ENCODE data around the gene COTL1. TPM values are rescaled to one million over a fixed set of nuclear protein-coding genes. Genes with fewer than 3 reads are reported as not detected.

COTL1 gene
- total and polyA plus RNA-seq, 9 of the 15 experiments (the other 6 are each of a cell fraction or from before 2014, with no cell fraction given) = 27.7 to 185 (median 72.5) TPM

- intact Hi-C loops (cut with micrococcal nuclease) (no loop called here), in situ Hi-C loops (cut with MboI) (no loop called here)
- peaks cover 0 to 4% of the 10 kb centered on the region in 2 experiments; a peak in 3 of 5 replicates for H3K4me1 ChIP-seq (replicated peaks in 1 of 2; ENCODE audit: control insufficient read depth in 2 of 2, insufficient read depth in 2 of 2, low read length in 2 of 2)
- no peaks in the 10 kb centered on the region for H3K9me1 ChIP-seq (ENCODE audit: control insufficient read depth, insufficient read depth, low read length)
- peaks cover 0 to 5% of the 10 kb centered on the region in 2 experiments; a peak in 1 of 5 replicates for H3K27me3 ChIP-seq (ENCODE audit: control insufficient read depth in 2 of 2, insufficient read depth in 2 of 2, low read length in 2 of 2)
- no peak overlapping the region for H2AFZ ChIP-seq (ENCODE audit: low read depth, low read length)
- H3K4me2 ChIP-seq (ENCODE audit: insufficient read depth, low read length) = no peak overlapping the region
- H3K9ac ChIP-seq (ENCODE audit: insufficient read depth in 1 of 2, low read depth in 2 of 2, low read length in 2 of 2) = no peak overlapping the region
- no TSS peak for BruUV-seq (replicated peaks)
- H3K4me3 ChIP-seq = no peak overlapping the region
- H3K9me3 ChIP-seq (replicated peaks; ENCODE audit: control insufficient read depth, insufficient read depth, low read depth, low read length) = no peaks in the 10 kb centered on the region
- H3K36me3 ChIP-seq (ENCODE audit: control insufficient read depth, insufficient read depth, low read length) = peaks cover 13% of the 10 kb centered on the region; the same call in 1 of the 3 replicates
- H3K79me2 ChIP-seq (ENCODE audit: control insufficient read depth, insufficient read depth, low read length) = no peaks in the 10 kb centered on the region
- FAIRE-seq = no peak
- ChIA-PET POLR2A (interaction anchor here (0.7 to 1.6 kb wide), 7 partner anchors 12 to 374 kb away, joined by 3 to 9 read pairs (median 3); partner anchors contain the start of genes COTL1 and CRISPLD2), CTCF (ENCODE audit: low intra/inter-chr PET ratio) (no interaction called here)
- no peak overlapping the region for H3K27ac ChIP-seq (ENCODE audit: extremely low read depth, low read depth, low read length)
- DNase-seq (ENCODE audit: extremely low read depth in 1 of 4, low spot score in 3 of 4) = no peak
- no peak for TF ChIP-seq SIX5 (IDR thresholded peaks at IDR 0.05; ENCODE audit: borderline replicate concordance in 1 of 2, insufficient read depth in 1 of 2, low read depth in 1 of 2, low read length in 2 of 2)
- peak; percentile 87 for TF ChIP-seq ZKSCAN1 (IDR thresholded peaks at IDR 0.05; ENCODE audit: low read depth, low read length)
- H4K20me1 ChIP-seq (replicated peaks; ENCODE audit: control insufficient read depth, insufficient read depth, low read length) = no peaks in the 10 kb centered on the region
- 0 out of 3 replicates have a peak, but pooled peaks have one; percentile 14 for ATAC-seq
- 58% methylated on average over 7 of the region's 7 CpGs for WGBS (ENCODE audit: insufficient coverage, low coverage, missing lambda C conversion rate)
Measured at GRCh38 chr16:84563064-84563715, 54.7 kb downstream of the COTL1 start.

DNA sequence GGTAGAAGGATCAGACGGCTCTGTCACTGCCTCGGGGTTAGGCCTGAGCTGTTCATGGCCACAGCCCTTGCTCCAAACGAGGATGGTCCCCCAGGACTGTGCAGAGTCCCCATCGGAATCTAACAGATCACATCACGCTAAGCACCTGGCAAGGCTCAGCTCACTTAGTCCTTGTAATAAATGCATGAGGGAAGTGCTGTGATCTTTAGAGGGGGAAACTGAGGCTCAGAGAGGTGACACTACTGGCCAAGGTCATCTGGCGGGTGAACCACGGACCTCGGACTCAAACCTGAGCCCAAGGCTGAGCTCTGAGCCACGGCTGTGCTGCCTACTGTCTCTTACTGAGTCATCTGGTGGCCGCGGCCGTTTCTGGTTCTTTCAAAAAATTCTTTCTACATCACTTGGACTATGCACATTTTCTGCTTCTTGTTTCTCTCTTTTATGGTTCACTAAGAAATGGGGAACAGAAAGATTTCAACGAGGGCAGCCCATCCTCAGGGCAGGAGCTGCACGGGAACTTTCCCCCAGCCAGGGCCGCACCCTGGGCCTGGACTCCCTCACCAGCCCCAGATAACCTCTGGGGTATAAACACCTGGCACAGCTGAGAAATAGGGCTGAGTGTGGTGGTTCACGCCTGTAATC lies 55.6 kb downstream of the COTL1 start:
- ChIA-PET POLR2A (interaction anchor here (0.6 to 0.7 kb wide), 3 partner anchors 24 to 40 kb away, joined by 3 to 5 read pairs (median 3); no protein-coding TSS in a partner anchor), CTCF (ENCODE audit: low intra/inter-chr PET ratio) (no interaction called here)
- Histone ChIP-seq H3K9me1 (ENCODE audit: control insufficient read depth, insufficient read depth, low read length) (no peaks in the 10 kb centered on the region), H3K27me3 (ENCODE audit: control insufficient read depth in 2 of 2, insufficient read depth in 2 of 2, low read length in 2 of 2) (peaks cover 7 to 10% of the 10 kb centered on the region in 2 experiments), H3K4me3 (no peak overlapping the region), H3K36me3 (ENCODE audit: control insufficient read depth, insufficient read depth, low read length) (peaks cover 13% of the 10 kb centered on the region; the same call in 1 of the 3 replicates), H2AFZ (ENCODE audit: low read depth, low read length) (no peak overlapping the region), H3K9me3 (replicated peaks; ENCODE audit: control insufficient read depth, insufficient read depth, low read depth, low read length) (no peaks in the 10 kb centered on the region), H3K9ac (ENCODE audit: insufficient read depth in 1 of 2, low read depth in 2 of 2, low read length in 2 of 2) (no peak overlapping the region), H4K20me1 (replicated peaks; ENCODE audit: control insufficient read depth, insufficient read depth, low read length) (no peaks in the 10 kb centered on the region), H3K4me1 (replicated peaks in 1 of 2; ENCODE audit: control insufficient read depth in 2 of 2, insufficient read depth in 2 of 2, low read length in 2 of 2) (peaks cover 0 to 4% of the 10 kb centered on the region in 2 experiments; a peak in 3 of 5 replicates), H3K27ac (ENCODE audit: extremely low read depth, low read depth, low read length) (no peak overlapping the region), H3K4me2 (ENCODE audit: insufficient read depth, low read length) (no peak overlapping the region), H3K79me2 (ENCODE audit: control insufficient read depth, insufficient read depth, low read length) (no peaks in the 10 kb centered on the region)
- intact Hi-C loops (cut with micrococcal nuclease) = no loop called here
- WGBS (ENCODE audit: insufficient coverage, low coverage, missing lambda C conversion rate) = 48% methylated on average over 16 of the region's 16 CpGs
- no peak for DNase-seq (ENCODE audit: extremely low read depth in 1 of 4, low spot score in 3 of 4)
- FAIRE-seq = no peak
- in situ Hi-C loops (cut with MboI) = no loop called here
- no TSS peak for BruUV-seq (replicated peaks)
- ATAC-seq = no peak
- TF ChIP-seq ZNF584 (CRISPR knock-in tag; IDR thresholded peaks at IDR 0.05; ENCODE audit: low read depth) (no peak), ZNF212 (CRISPR knock-in tag; IDR thresholded peaks at IDR 0.05) (no peak), SIX5 (IDR thresholded peaks at IDR 0.05; ENCODE audit: borderline replicate concordance in 1 of 2, insufficient read depth in 1 of 2, low read depth in 1 of 2, low read length in 2 of 2) (no peak), ZNF766 (CRISPR knock-in tag; conservative IDR thresholded peaks at IDR 0.05) (no peak), CHD2 (IDR thresholded peaks at IDR 0.05; ENCODE audit: low read depth, low read length) (no peak), PATZ1 (CRISPR knock-in tag; IDR thresholded peaks at IDR 0.05; ENCODE audit: borderline replicate concordance) (no peak), TEAD2 (tag; IDR thresholded peaks at IDR 0.05) (no peak), ASH1L (IDR thresholded peaks at IDR 0.05; ENCODE audit: borderline replicate concordance, low read depth, partially characterized antibody) (no peak)
- TF ChIP-seq, protein P1, sequence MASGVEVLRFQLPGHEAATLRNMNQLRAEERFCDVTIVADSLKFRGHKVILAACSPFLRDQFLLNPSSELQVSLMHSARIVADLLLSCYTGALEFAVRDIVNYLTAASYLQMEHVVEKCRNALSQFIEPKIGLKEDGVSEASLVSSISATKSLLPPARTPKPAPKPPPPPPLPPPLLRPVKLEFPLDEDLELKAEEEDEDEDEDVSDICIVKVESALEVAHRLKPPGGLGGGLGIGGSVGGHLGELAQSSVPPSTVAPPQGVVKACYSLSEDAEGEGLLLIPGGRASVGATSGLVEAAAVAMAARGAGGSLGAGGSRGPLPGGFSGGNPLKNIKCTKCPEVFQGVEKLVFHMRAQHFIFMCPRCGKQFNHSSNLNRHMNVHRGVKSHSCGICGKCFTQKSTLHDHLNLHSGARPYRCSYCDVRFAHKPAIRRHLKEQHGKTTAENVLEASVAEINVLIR (CRISPR knock-in tag; IDR thresholded peaks at IDR 0.05) = no peak

All from K562 (cell line).